Heart left ventricle (tissue), 13 donors: ENCODE measurements around the gene LY86.

Experiments
- CTCF ChIP-seq, 12 donors: fragments of 200-600 bp; sonication (generic) in 4 of 12; IDR thresholded peaks; one replicate each; pipeline versions ENCODE4 v1.5.0 to v1.8.0; 2018 to 2022; ENCODE audit warnings: antibody characterized with exemption in 12 of 12, mild to moderate bottlenecking in 5 of 12
- POLR2A ChIP-seq, 2 donors: fragments of 450-650 bp; IDR thresholded peaks; one replicate each; pipeline ENCODE4 v1.6.1; 2017; ENCODE audit warnings: antibody characterized with exemption in 2 of 2, mild to moderate bottlenecking in 2 of 2, moderate library complexity in 2 of 2
- donor health status: ischemic (EF 13 %, LVEDD 7.1; RV severe dilation, severe dysfunction).
- donor health status: DM: no; HTN: yes; CAD: no.
- donor health status: DM: no; HTN: no; CAD: no.
- donor health status: ischemic (EF 25% LVEDD 6.9; RV normal size, moderate dysfunction).
- donor health status: ischemic (EF 25% LVEDD 5.7; RV mildly dilated, moderate dysfunction).
- donor health status: ischemic (EF 35%, LVEDD 5.7; RV mildly dilated, moderate dysfunction).
- donor health status: nonischemic (EF 11% LVEDD 7.7; RV severe dilation, severe dysfunction).
- donor health status: DM: yes; HTN: yes; CAD: no.
- donor health status: PGD.
- donor health status: ischemic (EF 29% LVEDD 5.4; RV normal size, mild dysfunction).
- donor health status: nonischemic (EF 23%, LVEDD 6.1; RV moderate dilation, normal function).

- no peak for TF ChIP-seq CTCF (IDR thresholded peaks at IDR 0.05)
- TF ChIP-seq POLR2A (IDR thresholded peaks at IDR 0.05), result no peak
Measured at GRCh38 chr6:6542357-6542756, 46.2 kb upstream of the LY86 start.
